Psoas muscle (tissue), 8 donors: ENCODE results near the gene SAT2. TPM values are rescaled to one million over a fixed set of nuclear protein-coding genes. Genes with fewer than 3 reads are reported as not detected.

Experiments used
- ATAC-seq, 4 donors: fragments of 200-7000 bp; cut with Tn5 transposase; one replicate each; pipeline ENCODE4 v1.9.1; 2020; ENCODE audit warnings: moderate library complexity in 3 of 4, mild to moderate bottlenecking in 2 of 4
- DNase-seq, 2 donors: peaks; one replicate each; pipeline ENCODE4 v3.0.0-alpha.2; 2020
- H3K27ac ChIP-seq: fragments of 200-600 bp; one replicate; pipeline ENCODE4 v1.8.0; 2022
- H3K27me3 ChIP-seq, 3 donors: fragments of 200-600 bp in 1 of 3; one replicate each; pipeline versions ENCODE4 v1.6.1 to v1.8.0; 2013 to 2022; ENCODE audit warnings: low read length in 2 of 3, mild to moderate bottlenecking in 2 of 3, moderate library complexity in 1 of 3; ENCODE audit not compliant: insufficient read depth in 3 of 3
- H3K36me3 ChIP-seq, 2 donors: fragments of 200-600 bp in 1 of 2; one replicate each; pipeline versions ENCODE4 v1.6.1 to v1.8.0; 2013 to 2022; ENCODE audit warnings: low read depth in 1 of 2, mild to moderate bottlenecking in 1 of 2, moderate library complexity in 1 of 2; ENCODE audit not compliant: insufficient read depth in 1 of 2
- H3K4me1 ChIP-seq: fragments of 200-600 bp; one replicate; pipeline ENCODE4 v1.8.0; 2022
- H3K4me3 ChIP-seq: fragments of 200-600 bp; one replicate; pipeline ENCODE4 v1.8.0; 2022; ENCODE audit warnings: mild to moderate bottlenecking
- H3K9me3 ChIP-seq: fragments of 200-600 bp; one replicate; pipeline ENCODE4 v1.8.0; 2022
- CTCF ChIP-seq: fragments of 200-600 bp; IDR thresholded peaks from one replicate; pipeline ENCODE4 v1.8.0; 2022; ENCODE audit warnings: antibody characterized with exemption
- WGBS, 3 donors: extraction: QIAGEN DNeasy Blood & Tissue Kit; methylation state at CpG; one replicate each; pipeline versions ENCODE4 v1.1.6 to v1.1.7; 2013; 5-methylcytosine and 5-hydroxymethylcytosine counted together
- intact Hi-C, 2 donors: fragments of 100-400 bp; cut with DNase I; formaldehyde crosslinking; loops; one replicate each; pipeline versions ENCODE4 v1.11.0 to v1.14.2; 2022
- polyA plus RNA-seq, 3 donors: library from polyadenylated mRNA; stranded (reverse); fragments of 200-250 nt; gene quantifications; one replicate each; pipeline ENCODE4 v1.2.3, GENCODE V29; 2013
- total RNA-seq, 4 donors: library from RNA; stranded (reverse); fragmentation: NEBNext Ultra II Directional in 2 of 4; extraction: Animal tissue kit (Norgen Biotek cat#: 25700) in 2 of 4; gene quantifications; one replicate each; pipeline versions ENCODE4 v1.2.1 to v1.2.4, GENCODE V29; 2021 to 2023
- donor health status: healthy with polysubstance abuse.
- donor health status: DM: no; HTN: no; CAD: no; lungs with moderate emphysema.
- donor health status: Bipolar disorder and iron deficiency.
- donor health status: healthy.
- donor health status: DM: yes; HTN: yes; CAD: no.
- donor health status: DM: no; HTN: no; CAD: no.
- donor health status: DM: no; HTN: no; CAD: no.
- donor health status: DM: yes; HTN: yes; CAD: no.

Gene SAT2
- total and polyA plus RNA-seq, 7 donors: 60.7 to 112 (median 70.4) TPM

GRCh38 chr17:7579001-7579833 is 48.4 kb downstream of the SAT2 start, which contains the start of gene CD68:
Gene CD68, plus strand, starts transcription at chr17:7579638. Its CDS starts 40 bp downstream, at chr17:7579678.
- peak; percentile 45 to 67 (median 56) for ATAC-seq
- H3K4me1 ChIP-seq: peaks cover 63% of the 10 kb centered on the region
- intact Hi-C loops: loop anchor here in 1 of 2 donors (1.0 kb wide), 1 partner anchor 35 kb away; the partner anchor contains the start of gene FXR2

GRCh38 chr17:7577327-7578199 is 50.1 kb downstream of the SAT2 start:
- intact Hi-C loops: no loop called here
- ATAC-seq (no peak), DNase-seq (no peak)
- peaks cover 58% of the 10 kb centered on the region for H3K4me1 ChIP-seq
- H3K9me3 ChIP-seq: no peaks in the 10 kb centered on the region
- WGBS, 3 donors: 73 to 81% (median 74%) methylated on average over 17 of the region's 17 CpGs
- H3K27ac ChIP-seq: peak overlapping the region; percentile 89
- no peak for TF ChIP-seq CTCF
- H3K4me3 ChIP-seq: no peak overlapping the region
- H3K27me3 ChIP-seq: no peaks in the 10 kb centered on the region
- peaks cover 16 to 53% of the 10 kb centered on the region in 2 donors for H3K36me3 ChIP-seq

More at GRCh38 chr17:7579001-7579833, 48.4 kb downstream of the SAT2 start, which contains the start of gene CD68:
- peak; percentile 79 to 84 for DNase-seq
- Histone ChIP-seq H3K27ac (peak within 1 kb of the TSS; percentile 89), H3K4me3 (peak within 1 kb of the TSS; percentile 41), H3K9me3 (no peaks in the 10 kb centered on the region), H3K27me3 (no peaks in the 10 kb centered on the region), H3K36me3 (peaks cover 16 to 47% of the 10 kb centered on the region in 2 donors)
- no peak for TF ChIP-seq CTCF
- 15 to 29% (median 25%) methylated on average over 7 of the region's 7 CpGs for WGBS, 3 donors

GRCh38 chr17:7576432-7576937 is 51.1 kb downstream of the SAT2 start:
- H3K27me3 ChIP-seq: no peaks in the 10 kb centered on the region
- H3K36me3 ChIP-seq: peaks cover 16 to 54% of the 10 kb centered on the region in 2 donors
- no peak for ATAC-seq
- intact Hi-C loops: no loop called here
- no peaks in the 10 kb centered on the region for H3K9me3 ChIP-seq
- H3K4me3 ChIP-seq: peak overlapping the region; percentile 24
- WGBS, 3 donors: 58 to 82% (median 59%) methylated on average over 14 of the region's 14 CpGs
- H3K27ac ChIP-seq: peak overlapping the region; percentile 89
- H3K4me1 ChIP-seq: peaks cover 50% of the 10 kb centered on the region
- DNase-seq: no peak
- no peak for TF ChIP-seq CTCF

Other genes with a start within 250 kb of the SAT2 start
- under 1 TPM; 0.56 to 0.86 (median 0.78) TPM for gene TNK1, start 246.7 kb downstream of the SAT2 start, total RNA-seq
- gene TNK1, start 246.7 kb downstream of the SAT2 start, polyA plus RNA-seq: 1 to 10 TPM in 1 of 3 donors, under 1 TPM in 2; 0.57 to 1.7 (median 0.98) TPM
- gene PLSCR3, start 233.3 kb downstream of the SAT2 start, total RNA-seq: 10 to 100 TPM; 13.9 to 16.2 (median 15.1) TPM
- 10 to 100 TPM; 16.6 to 20.5 (median 18.7) TPM for gene PLSCR3, start 233.3 kb downstream of the SAT2 start, polyA plus RNA-seq
- gene TMEM256, start 223.7 kb downstream of the SAT2 start, total RNA-seq: 10 to 100 TPM; 47.1 to 80.4 (median 53.5) TPM
- gene TMEM256, start 223.7 kb downstream of the SAT2 start, polyA plus RNA-seq: 10 to 100 TPM; 62.4 to 75.4 (median 69.7) TPM
- gene NLGN2, start 220.0 kb downstream of the SAT2 start, total RNA-seq: 10 to 100 TPM in 1 of 4 donors, 1 to 10 TPM in 3; 6.5 to 11.5 (median 7.4) TPM
- 1 to 10 TPM; 2.8 to 3.1 (median 2.9) TPM for gene NLGN2, start 220.0 kb downstream of the SAT2 start, polyA plus RNA-seq
- not detected for gene SPEM1, start 207.5 kb downstream of the SAT2 start, total RNA-seq
- under 1 TPM in 1 of 3 donors, not detected in 2; 0.06 TPM for gene SPEM1, start 207.5 kb downstream of the SAT2 start, polyA plus RNA-seq
- not detected for gene SPEM2, start 202.2 kb downstream of the SAT2 start, total RNA-seq
- under 1 TPM in 1 of 3 donors, not detected in 2; 0.03 TPM for gene SPEM2, start 202.2 kb downstream of the SAT2 start, polyA plus RNA-seq
- not detected for gene SPEM3, start 199.0 kb downstream of the SAT2 start, total RNA-seq
- gene SPEM3, start 199.0 kb downstream of the SAT2 start, polyA plus RNA-seq: under 1 TPM in 1 of 3 donors, not detected in 2; 0.01 TPM
- under 1 TPM; 0.41 to 0.95 (median 0.68) TPM for gene TMEM102, start 192.4 kb downstream of the SAT2 start, total RNA-seq
- gene TMEM102, start 192.4 kb downstream of the SAT2 start, polyA plus RNA-seq: 1 to 10 TPM in 2 of 3 donors, under 1 TPM in 1; 0.84 to 3.2 (median 1.7) TPM
- gene FGF11, start 188.3 kb downstream of the SAT2 start, total RNA-seq: 10 to 100 TPM in 3 of 4 donors, 1 to 10 TPM in 1; 2.7 to 21.1 (median 10.1) TPM
- gene FGF11, start 188.3 kb downstream of the SAT2 start, polyA plus RNA-seq: 1 to 10 TPM; 2.0 to 4.4 (median 3.7) TPM
- gene CHRNB1, start 182.8 kb downstream of the SAT2 start, total RNA-seq: 100 to 1,000 TPM; 107 to 190 (median 147) TPM
- 100 to 1,000 TPM in 1 of 3 donors, 10 to 100 TPM in 2; 73.0 to 118 (median 91.7) TPM for gene CHRNB1, start 182.8 kb downstream of the SAT2 start, polyA plus RNA-seq
- 10 to 100 TPM; 29.3 to 43.2 (median 35.5) TPM for gene ZBTB4, start 148.2 kb downstream of the SAT2 start, total RNA-seq
- gene ZBTB4, start 148.2 kb downstream of the SAT2 start, polyA plus RNA-seq: 10 to 100 TPM; 10.3 to 20.2 (median 13.5) TPM
- gene SLC35G6, start 146.4 kb downstream of the SAT2 start, total RNA-seq: not detected
- under 1 TPM in 1 of 3 donors, not detected in 2; 0.05 TPM for gene SLC35G6, start 146.4 kb downstream of the SAT2 start, polyA plus RNA-seq
- gene POLR2A, start 143.5 kb downstream of the SAT2 start, total RNA-seq: 10 to 100 TPM; 42.7 to 74.3 (median 56.9) TPM
- gene POLR2A, start 143.5 kb downstream of the SAT2 start, polyA plus RNA-seq: 10 to 100 TPM in 2 of 3 donors, 1 to 10 TPM in 1; 8.0 to 68.7 (median 15.0) TPM
- 10 to 100 TPM; 14.3 to 23.4 (median 15.6) TPM for gene TNFSF12, start 78.8 kb downstream of the SAT2 start, total RNA-seq
- 10 to 100 TPM; 10.2 to 18.9 (median 13.8) TPM for gene TNFSF12, start 78.8 kb downstream of the SAT2 start, polyA plus RNA-seq
- 1 to 10 TPM; 4.0 to 5.4 (median 4.5) TPM for gene TNFSF13, start 69.1 kb downstream of the SAT2 start, total RNA-seq
- gene TNFSF13, start 69.1 kb downstream of the SAT2 start, polyA plus RNA-seq: 1 to 10 TPM; 2.8 to 4.3 (median 3.1) TPM
- gene SENP3, start 65.9 kb downstream of the SAT2 start, total RNA-seq: 10 to 100 TPM; 24.0 to 40.7 (median 38.3) TPM
- gene SENP3, start 65.9 kb downstream of the SAT2 start, polyA plus RNA-seq: 10 to 100 TPM; 44.1 to 90.5 (median 76.1) TPM
- gene CD68, start 48.2 kb downstream of the SAT2 start, total RNA-seq: 10 to 100 TPM; 15.8 to 38.4 (median 26.4) TPM
- gene CD68, start 48.2 kb downstream of the SAT2 start, polyA plus RNA-seq: 100 to 1,000 TPM in 1 of 3 donors, 10 to 100 TPM in 2; 16.5 to 298 (median 21.8) TPM
- 10 to 100 TPM; 19.3 to 40.6 (median 34.1) TPM for gene MPDU1, start 44.0 kb downstream of the SAT2 start, total RNA-seq
- gene MPDU1, start 44.0 kb downstream of the SAT2 start, polyA plus RNA-seq: 100 to 1,000 TPM in 1 of 3 donors, 10 to 100 TPM in 2; 53.6 to 147 (median 77.8) TPM
- under 1 TPM; 0.19 to 0.71 (median 0.28) TPM for gene SOX15, start 37.7 kb downstream of the SAT2 start, total RNA-seq
- gene SOX15, start 37.7 kb downstream of the SAT2 start, polyA plus RNA-seq: under 1 TPM; 0.11 to 0.20 (median 0.17) TPM
- gene FXR2, start 12.9 kb downstream of the SAT2 start, total RNA-seq: 100 to 1,000 TPM; 105 to 120 (median 114) TPM
- 100 to 1,000 TPM in 1 of 3 donors, 10 to 100 TPM in 2; 88.2 to 164 (median 92.1) TPM for gene FXR2, start 12.9 kb downstream of the SAT2 start, polyA plus RNA-seq
- gene SHBG, start 2.3 kb upstream of the SAT2 start, total RNA-seq: 1 to 10 TPM in 1 of 4 donors, under 1 TPM in 3; 0.19 to 1.6 (median 0.55) TPM
- gene SHBG, start 2.3 kb upstream of the SAT2 start, polyA plus RNA-seq: under 1 TPM; 0.26 to 0.53 (median 0.45) TPM
- gene ATP1B2, start 23.1 kb upstream of the SAT2 start, total RNA-seq: 1 to 10 TPM in 2 of 4 donors, under 1 TPM in 2; 0.78 to 5.7 (median 1.3) TPM
- 1 to 10 TPM in 1 of 3 donors, under 1 TPM in 2; 0.36 to 1.0 (median 0.51) TPM for gene ATP1B2, start 23.1 kb upstream of the SAT2 start, polyA plus RNA-seq
- 10 to 100 TPM; 18.1 to 36.7 (median 19.4) TPM for gene TP53, start 59.7 kb upstream of the SAT2 start, total RNA-seq
- 10 to 100 TPM in 2 of 3 donors, 1 to 10 TPM in 1; 7.4 to 15.7 (median 10.6) TPM for gene TP53, start 59.7 kb upstream of the SAT2 start, polyA plus RNA-seq
- gene WRAP53, start 60.7 kb upstream of the SAT2 start, total RNA-seq: 1 to 10 TPM; 4.5 to 6.6 (median 5.0) TPM
- 10 to 100 TPM in 2 of 3 donors, 1 to 10 TPM in 1; 6.5 to 14.4 (median 11.2) TPM for gene WRAP53, start 60.7 kb upstream of the SAT2 start, polyA plus RNA-seq
- gene EFNB3, start 77.4 kb upstream of the SAT2 start, total RNA-seq: under 1 TPM in 3 of 4 donors, not detected in 1; 0.11 to 0.37 (median 0.17) TPM
- gene EFNB3, start 77.4 kb upstream of the SAT2 start, polyA plus RNA-seq: under 1 TPM in 2 of 3 donors, not detected in 1; 0.09 to 0.12 TPM
- gene DNAH2, start 89.9 kb upstream of the SAT2 start, total RNA-seq: under 1 TPM; 0.04 to 0.10 (median 0.05) TPM
- under 1 TPM; 0.01 to 0.10 (median 0.08) TPM for gene DNAH2, start 89.9 kb upstream of the SAT2 start, polyA plus RNA-seq
- gene KDM6B, start 206.4 kb upstream of the SAT2 start, total RNA-seq: 10 to 100 TPM; 11.8 to 26.0 (median 17.9) TPM
- gene KDM6B, start 206.4 kb upstream of the SAT2 start, polyA plus RNA-seq: 10 to 100 TPM in 1 of 3 donors, 1 to 10 TPM in 2; 2.8 to 16.6 (median 6.3) TPM
- 10 to 100 TPM; 16.3 to 31.3 (median 19.0) TPM for gene TMEM88, start 227.2 kb upstream of the SAT2 start, total RNA-seq
- gene TMEM88, start 227.2 kb upstream of the SAT2 start, polyA plus RNA-seq: 10 to 100 TPM; 24.0 to 57.4 (median 42.6) TPM
- gene NAA38, start 229.7 kb upstream of the SAT2 start, total RNA-seq: 10 to 100 TPM; 60.8 to 95.4 (median 73.3) TPM
- gene NAA38, start 229.7 kb upstream of the SAT2 start, polyA plus RNA-seq: 100 to 1,000 TPM; 104 to 148 (median 109) TPM
- 10 to 100 TPM in 2 of 4 donors, 1 to 10 TPM in 2; 9.9 to 11.9 (median 10.2) TPM for gene CYB5D1, start 230.2 kb upstream of the SAT2 start, total RNA-seq
- gene CYB5D1, start 230.2 kb upstream of the SAT2 start, polyA plus RNA-seq: 10 to 100 TPM in 2 of 3 donors, 1 to 10 TPM in 1; 7.1 to 31.7 (median 10.4) TPM